GM12878 (cell line): Measurements from ENCODE around the gene GAS6.

ENCODE experiments used
- EGR1 ChIP-seq, 2 experiments: IDR thresholded peaks; 1 replicate in 1 of 2; 2 replicates in 1 of 2; pipeline ENCODE4 v1.6.1; 2011 to 2012; ENCODE audit warnings: low read depth in 2 of 2, low read length in 2 of 2, borderline replicate concordance in 1 of 2, mild to moderate bottlenecking in 1 of 2, moderate library complexity in 1 of 2
- HDGF ChIP-seq: fragments of 450-650 bp; IDR thresholded peaks from 2 replicates; pipeline ENCODE4 v1.6.1; 2016; ENCODE audit warnings: antibody characterized with exemption
- NR2C2 ChIP-seq: IDR thresholded peaks from 2 replicates; pipeline ENCODE4 v1.6.1; 2011; ENCODE audit warnings: borderline replicate concordance, low read depth; ENCODE audit not compliant: control insufficient read depth, insufficient read length
- TAF1 ChIP-seq: IDR thresholded peaks from 2 replicates; pipeline ENCODE4 v1.6.1; 2011; ENCODE audit warnings: mild to moderate bottlenecking, low read depth, low read length, borderline replicate concordance
- YY1 ChIP-seq: IDR thresholded peaks from 2 replicates; pipeline ENCODE4 v1.6.1; 2011; ENCODE audit warnings: low read depth, mild to moderate bottlenecking, low read length
- TF ChIP-seq, protein P1 (sequence below): IDR thresholded peaks from 2 replicates; pipeline ENCODE4 v1.6.1; 2012; ENCODE audit warnings: mild to moderate bottlenecking, low read depth, low read length
- TF ChIP-seq, protein P2 (sequence below), 3 experiments: IDR thresholded peaks in 2 of 3; conservative IDR thresholded peaks in 1 of 3; 2 replicates each; pipeline ENCODE4 v1.5.1; 2011; ENCODE audit warnings: low read depth in 3 of 3, low read length in 3 of 3, mild to moderate bottlenecking in 3 of 3, control low read depth in 2 of 3, moderate library complexity in 2 of 3, inconsistent platforms in 1 of 3, mixed read lengths in 1 of 3; ENCODE audit not compliant: control insufficient read depth in 2 of 3, insufficient read depth in 1 of 3; ENCODE audit errors: extremely low read depth in 1 of 3

DNA sequence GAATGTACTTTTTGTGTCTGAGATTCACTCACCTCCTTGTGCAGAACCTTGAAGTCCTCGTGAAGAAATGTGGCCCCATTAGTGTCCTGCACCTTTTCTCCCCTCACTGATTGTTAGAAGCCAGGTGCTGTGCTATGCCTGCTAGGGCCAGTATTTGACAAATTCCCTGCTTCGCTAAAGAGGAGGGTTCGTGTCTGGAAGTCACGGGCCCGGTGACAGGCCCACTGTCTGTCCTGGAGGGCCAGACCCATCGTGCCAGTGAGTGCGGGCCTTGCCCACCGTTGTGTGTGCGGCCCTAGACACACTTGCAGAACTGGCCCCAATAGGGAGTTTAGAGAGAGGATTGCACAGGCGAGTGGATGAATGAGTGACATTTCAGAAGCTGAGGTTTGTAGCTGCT is 36.8 kb upstream of the GAS6 start:
- no peak for TF ChIP-seq HDGF
- no peak for TF ChIP-seq EGR1 (IDR thresholded peaks at IDR 0.05; ENCODE audit: borderline replicate concordance in 1 of 2, low read depth in 2 of 2, low read length in 2 of 2)
- TF ChIP-seq TAF1, result no peak
- TF ChIP-seq, protein P1, sequence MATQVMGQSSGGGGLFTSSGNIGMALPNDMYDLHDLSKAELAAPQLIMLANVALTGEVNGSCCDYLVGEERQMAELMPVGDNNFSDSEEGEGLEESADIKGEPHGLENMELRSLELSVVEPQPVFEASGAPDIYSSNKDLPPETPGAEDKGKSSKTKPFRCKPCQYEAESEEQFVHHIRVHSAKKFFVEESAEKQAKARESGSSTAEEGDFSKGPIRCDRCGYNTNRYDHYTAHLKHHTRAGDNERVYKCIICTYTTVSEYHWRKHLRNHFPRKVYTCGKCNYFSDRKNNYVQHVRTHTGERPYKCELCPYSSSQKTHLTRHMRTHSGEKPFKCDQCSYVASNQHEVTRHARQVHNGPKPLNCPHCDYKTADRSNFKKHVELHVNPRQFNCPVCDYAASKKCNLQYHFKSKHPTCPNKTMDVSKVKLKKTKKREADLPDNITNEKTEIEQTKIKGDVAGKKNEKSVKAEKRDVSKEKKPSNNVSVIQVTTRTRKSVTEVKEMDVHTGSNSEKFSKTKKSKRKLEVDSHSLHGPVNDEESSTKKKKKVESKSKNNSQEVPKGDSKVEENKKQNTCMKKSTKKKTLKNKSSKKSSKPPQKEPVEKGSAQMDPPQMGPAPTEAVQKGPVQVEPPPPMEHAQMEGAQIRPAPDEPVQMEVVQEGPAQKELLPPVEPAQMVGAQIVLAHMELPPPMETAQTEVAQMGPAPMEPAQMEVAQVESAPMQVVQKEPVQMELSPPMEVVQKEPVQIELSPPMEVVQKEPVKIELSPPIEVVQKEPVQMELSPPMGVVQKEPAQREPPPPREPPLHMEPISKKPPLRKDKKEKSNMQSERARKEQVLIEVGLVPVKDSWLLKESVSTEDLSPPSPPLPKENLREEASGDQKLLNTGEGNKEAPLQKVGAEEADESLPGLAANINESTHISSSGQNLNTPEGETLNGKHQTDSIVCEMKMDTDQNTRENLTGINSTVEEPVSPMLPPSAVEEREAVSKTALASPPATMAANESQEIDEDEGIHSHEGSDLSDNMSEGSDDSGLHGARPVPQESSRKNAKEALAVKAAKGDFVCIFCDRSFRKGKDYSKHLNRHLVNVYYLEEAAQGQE, result no peak
- TF ChIP-seq, protein P2, sequence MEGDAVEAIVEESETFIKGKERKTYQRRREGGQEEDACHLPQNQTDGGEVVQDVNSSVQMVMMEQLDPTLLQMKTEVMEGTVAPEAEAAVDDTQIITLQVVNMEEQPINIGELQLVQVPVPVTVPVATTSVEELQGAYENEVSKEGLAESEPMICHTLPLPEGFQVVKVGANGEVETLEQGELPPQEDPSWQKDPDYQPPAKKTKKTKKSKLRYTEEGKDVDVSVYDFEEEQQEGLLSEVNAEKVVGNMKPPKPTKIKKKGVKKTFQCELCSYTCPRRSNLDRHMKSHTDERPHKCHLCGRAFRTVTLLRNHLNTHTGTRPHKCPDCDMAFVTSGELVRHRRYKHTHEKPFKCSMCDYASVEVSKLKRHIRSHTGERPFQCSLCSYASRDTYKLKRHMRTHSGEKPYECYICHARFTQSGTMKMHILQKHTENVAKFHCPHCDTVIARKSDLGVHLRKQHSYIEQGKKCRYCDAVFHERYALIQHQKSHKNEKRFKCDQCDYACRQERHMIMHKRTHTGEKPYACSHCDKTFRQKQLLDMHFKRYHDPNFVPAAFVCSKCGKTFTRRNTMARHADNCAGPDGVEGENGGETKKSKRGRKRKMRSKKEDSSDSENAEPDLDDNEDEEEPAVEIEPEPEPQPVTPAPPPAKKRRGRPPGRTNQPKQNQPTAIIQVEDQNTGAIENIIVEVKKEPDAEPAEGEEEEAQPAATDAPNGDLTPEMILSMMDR (IDR thresholded peaks at IDR 0.05 in 2 of 3, conservative IDR thresholded peaks at IDR 0.05 in 1 of 3; ENCODE audit: control insufficient read depth in 2 of 3, extremely low read depth in 1 of 3, insufficient read depth in 1 of 3, low read depth in 3 of 3, low read length in 3 of 3), result no peak
- TF ChIP-seq YY1, result no peak
- TF ChIP-seq NR2C2, result no peak
